ENCODE results near the gene MRPL12. TPM values are rescaled to one million over a fixed set of nuclear protein-coding genes. Genes with fewer than 3 reads are reported as not detected.

MRPL12 gene
- total and polyA plus RNA-seq, 8 donors = 18.1 to 98.7 (median 27.4) TPM

- FAIRE-seq = no peak
Observed at GRCh38 chr17:81708739-81709185, 5.6 kb downstream of the MRPL12 start.

DNA sequence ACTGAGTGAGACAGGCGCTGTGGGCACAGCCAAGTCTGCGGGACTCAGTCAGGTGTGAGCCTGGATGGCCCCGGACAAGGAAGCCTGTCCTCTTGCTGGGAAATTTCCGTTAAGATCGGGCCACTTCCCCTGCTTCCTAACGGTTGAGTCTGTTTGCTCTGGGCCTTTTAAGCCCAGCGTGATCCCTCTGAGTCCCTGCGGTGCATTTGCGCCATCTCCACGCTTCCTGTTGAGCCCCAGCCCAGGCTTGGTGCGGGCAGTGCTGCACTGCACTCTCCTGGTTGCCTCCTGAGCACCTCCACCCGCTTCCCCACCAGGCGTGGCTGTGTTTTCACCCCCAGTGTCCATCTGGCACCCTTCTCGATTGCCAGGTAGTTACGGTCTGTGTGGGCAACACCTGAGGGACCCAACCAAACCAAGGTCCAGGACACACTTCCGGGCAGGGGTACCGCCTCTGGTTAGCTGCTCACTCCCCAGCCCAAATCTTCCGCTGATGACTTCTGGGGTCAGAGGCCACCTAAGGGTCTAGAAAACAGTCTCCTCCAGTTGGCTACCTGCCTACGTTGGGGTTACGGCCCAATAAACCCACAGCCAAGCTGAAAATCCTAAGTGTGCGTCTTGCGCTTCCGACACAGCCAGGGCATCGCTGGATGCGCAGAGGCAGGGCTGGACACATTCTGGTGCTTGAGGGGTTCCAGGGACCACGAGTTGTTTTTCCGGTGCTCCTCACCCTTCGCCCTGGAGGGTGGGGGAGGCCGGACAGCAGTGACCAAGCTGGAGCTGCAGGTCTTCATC, 7.5 kb downstream of the MRPL12 start:
- Histone ChIP-seq H3K4me3 (no peak overlapping the region), H3K27ac (peak overlapping the region; percentile 64 to 92 (median 78)), H3K9me3 (no peaks in the 10 kb centered on the region), H3K36me3 (peaks cover 0 to 11% (median 0%) of the 10 kb centered on the region in 3 donors), H3K27me3 (no peaks in the 10 kb centered on the region), H3K4me1 (peaks cover 11 to 26% (median 18%) of the 10 kb centered on the region in 3 donors)
- FAIRE-seq = no peak
- TF ChIP-seq, protein P1, sequence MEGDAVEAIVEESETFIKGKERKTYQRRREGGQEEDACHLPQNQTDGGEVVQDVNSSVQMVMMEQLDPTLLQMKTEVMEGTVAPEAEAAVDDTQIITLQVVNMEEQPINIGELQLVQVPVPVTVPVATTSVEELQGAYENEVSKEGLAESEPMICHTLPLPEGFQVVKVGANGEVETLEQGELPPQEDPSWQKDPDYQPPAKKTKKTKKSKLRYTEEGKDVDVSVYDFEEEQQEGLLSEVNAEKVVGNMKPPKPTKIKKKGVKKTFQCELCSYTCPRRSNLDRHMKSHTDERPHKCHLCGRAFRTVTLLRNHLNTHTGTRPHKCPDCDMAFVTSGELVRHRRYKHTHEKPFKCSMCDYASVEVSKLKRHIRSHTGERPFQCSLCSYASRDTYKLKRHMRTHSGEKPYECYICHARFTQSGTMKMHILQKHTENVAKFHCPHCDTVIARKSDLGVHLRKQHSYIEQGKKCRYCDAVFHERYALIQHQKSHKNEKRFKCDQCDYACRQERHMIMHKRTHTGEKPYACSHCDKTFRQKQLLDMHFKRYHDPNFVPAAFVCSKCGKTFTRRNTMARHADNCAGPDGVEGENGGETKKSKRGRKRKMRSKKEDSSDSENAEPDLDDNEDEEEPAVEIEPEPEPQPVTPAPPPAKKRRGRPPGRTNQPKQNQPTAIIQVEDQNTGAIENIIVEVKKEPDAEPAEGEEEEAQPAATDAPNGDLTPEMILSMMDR (IDR thresholded peaks at IDR 0.05) = no peak
- peak in 2 of 6 donors; percentile 59 to 80 for DNase-seq
- WGBS, 2 donors = 43 to 44% methylated on average over 29 of the region's 29 CpGs
- intact Hi-C loops (cut with DNase I) = no loop called here
- ATAC-seq = peak in 1 of 4 donors; percentile 16

More at GRCh38 chr17:81708739-81709185, 5.6 kb downstream of the MRPL12 start:
- ATAC-seq (no peak), DNase-seq (no peak)
- Histone ChIP-seq H3K36me3 (peaks cover 0 to 11% (median 0%) of the 10 kb centered on the region in 3 donors), H3K27me3 (no peaks in the 10 kb centered on the region), H3K27ac (no peak overlapping the region), H3K9me3 (no peaks in the 10 kb centered on the region), H3K4me3 (no peak overlapping the region), H3K4me1 (peaks cover 11 to 25% (median 12%) of the 10 kb centered on the region in 3 donors)
- TF ChIP-seq, protein P1 (IDR thresholded peaks at IDR 0.05) = no peak
- WGBS, 2 donors = 89% methylated on average over 17 of the region's 17 CpGs
- intact Hi-C loops (cut with DNase I) = no loop called here

- Histone ChIP-seq H3K9me3 (no peaks in the 10 kb centered on the region), H3K4me1 (peaks cover 11 to 26% (median 18%) of the 10 kb centered on the region in 3 donors), H3K4me3 (peak within 1 kb of the TSS; percentile 71 to 90 (median 84)), H3K27ac (peak within 1 kb of the TSS; percentile 76 to 92 (median 82)), H3K36me3 (peaks cover 0 to 9% (median 0%) of the 10 kb centered on the region in 3 donors), H3K27me3 (no peaks in the 10 kb centered on the region)
- peak; percentile 90 to 98 (median 96) for DNase-seq
- no peak for FAIRE-seq
- peak; percentile 81 to 88 (median 86) for ATAC-seq
- 1% methylated on average over 77 to 89 of the region's 89 CpGs for WGBS, 2 donors
- TF ChIP-seq, protein P1 (IDR thresholded peaks at IDR 0.05) = peak in 1 of 4 donors; percentile 11
- intact Hi-C loops (cut with DNase I) = no loop called here
Observed at GRCh38 chr17:81711814-81712467, 8.8 kb downstream of the MRPL12 start, which contains the start of gene SLC25A10. TSS of gene SLC25A10 (plus strand) at chr17:81712284. CDS start at chr17:81712427, 143 bp downstream.

DNA sequence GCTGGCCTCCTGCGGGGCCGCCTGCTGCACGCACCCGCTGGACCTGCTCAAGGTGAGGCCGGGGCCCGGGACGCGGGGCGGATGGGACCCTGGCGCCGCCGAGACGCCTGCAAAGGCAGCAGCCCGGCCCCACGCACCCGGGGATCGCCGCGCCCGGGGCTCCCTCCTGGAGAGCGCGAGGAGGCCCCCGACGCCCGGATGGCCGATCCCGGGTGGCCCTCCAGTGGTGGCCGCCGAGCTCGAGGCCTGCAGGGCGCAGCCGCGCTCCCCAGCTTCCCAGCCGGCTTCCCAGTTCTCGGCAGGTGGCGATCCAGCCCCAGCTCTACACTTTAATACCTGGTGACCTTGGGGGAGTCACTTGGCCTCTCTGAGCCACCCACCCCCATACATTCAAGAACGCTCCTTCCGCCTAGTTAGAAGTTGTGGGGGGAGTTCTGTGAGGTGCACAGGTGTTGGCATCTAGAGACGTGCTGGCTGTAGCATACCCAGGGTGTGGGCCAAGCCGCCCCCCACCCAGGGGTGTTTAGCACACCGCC, 9.4 kb downstream of the MRPL12 start:
- TF ChIP-seq, protein P1 (IDR thresholded peaks at IDR 0.05) = no peak
- Histone ChIP-seq H3K4me3 (peak overlapping the region; percentile 71 to 90 (median 84)), H3K27ac (peak overlapping the region; percentile 76 to 92 (median 82)), H3K36me3 (peaks cover 0 to 7% (median 0%) of the 10 kb centered on the region in 3 donors), H3K27me3 (no peaks in the 10 kb centered on the region), H3K9me3 (no peaks in the 10 kb centered on the region), H3K4me1 (peaks cover 11 to 26% (median 18%) of the 10 kb centered on the region in 3 donors)
- DNase-seq (peak in 5 of 6 donors; percentile 53 to 89 (median 75)), ATAC-seq (peak; percentile 14 to 39 (median 32)), FAIRE-seq (no peak)
- intact Hi-C loops (cut with DNase I) = no loop called here
- WGBS, 2 donors = 1 to 3% methylated on average over 19 to 41 of the region's 41 CpGs

Measured in pancreas (tissue), 10 donors.